Stimulated activated CD4-positive, alpha-beta T cell treated with anti-CD3 and anti-CD28 coated beads, TNF-alpha, amount 100 ng/mL, for 4 hours (primary cell): ENCODE measurements around the gene STX1B.

ENCODE experiments used
- DNase-seq, 3 experiments: peaks; one replicate each; pipeline ENCODE4 v3.0.0-alpha.2; 2020; ENCODE audit warnings: low read depth in 3 of 3

STX1B gene

DNA sequence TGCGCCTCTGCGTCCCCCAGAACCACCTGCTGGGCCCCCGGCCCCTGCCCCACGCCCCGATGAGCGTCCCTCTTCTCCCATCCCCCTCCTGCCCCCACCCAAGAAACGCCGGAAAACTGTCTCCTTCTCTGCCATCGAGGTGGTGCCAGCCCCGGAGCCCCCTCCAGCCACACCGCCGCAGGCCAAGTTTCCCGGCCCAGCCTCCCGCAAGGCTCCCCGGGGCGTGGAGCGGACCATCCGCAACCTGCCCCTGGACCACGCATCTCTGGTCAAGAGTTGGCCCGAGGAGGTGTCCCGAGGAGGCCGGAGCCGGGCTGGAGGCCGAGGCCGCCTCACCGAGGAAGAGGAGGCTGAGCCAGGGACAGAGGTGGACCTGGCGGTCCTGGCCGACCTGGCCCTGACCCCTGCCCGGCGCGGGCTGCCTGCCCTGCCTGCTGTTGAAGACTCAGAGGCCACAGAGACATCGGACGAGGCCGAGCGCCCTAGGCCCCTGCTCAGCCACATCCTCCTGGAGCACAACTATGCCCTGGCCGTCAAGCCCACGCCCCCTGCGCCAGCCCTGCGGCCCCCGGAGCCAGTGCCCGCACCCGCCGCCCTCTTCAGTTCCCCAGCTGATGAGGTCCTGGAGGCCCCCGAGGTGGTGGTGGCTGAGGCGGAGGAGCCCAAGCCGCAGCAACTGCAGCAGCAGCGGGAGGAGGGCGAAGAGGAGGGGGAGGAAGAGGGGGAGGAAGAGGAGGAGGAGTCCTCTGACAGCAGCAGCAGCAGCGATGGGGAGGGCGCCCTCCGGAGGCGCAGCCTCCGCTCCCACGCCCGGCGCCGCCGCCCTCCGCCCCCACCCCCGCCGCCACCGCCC is 31.0 kb downstream of the STX1B start:
- no peak for DNase-seq

DNA sequence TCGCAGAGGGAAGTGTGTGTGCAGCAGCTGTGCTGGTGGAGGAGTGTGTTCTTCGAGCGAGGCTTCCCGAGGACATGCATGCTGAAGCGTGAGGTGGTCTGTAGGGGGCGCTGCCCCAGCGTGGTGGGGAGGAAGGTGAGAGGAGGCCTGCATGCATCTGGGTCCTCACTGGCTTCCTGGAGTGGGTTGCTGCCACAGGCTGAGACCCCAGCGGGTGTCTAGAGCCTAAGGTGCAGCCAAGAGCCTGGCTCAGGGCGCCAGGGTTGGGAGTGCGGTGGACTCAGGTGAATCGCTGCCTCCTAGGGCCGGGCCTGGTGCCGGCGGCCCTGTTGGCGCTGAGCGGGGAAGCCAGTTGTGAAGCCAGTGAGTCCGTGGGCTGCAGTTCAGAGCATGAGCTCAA is 32.9 kb downstream of the STX1B start:
- no peak for DNase-seq

DNA sequence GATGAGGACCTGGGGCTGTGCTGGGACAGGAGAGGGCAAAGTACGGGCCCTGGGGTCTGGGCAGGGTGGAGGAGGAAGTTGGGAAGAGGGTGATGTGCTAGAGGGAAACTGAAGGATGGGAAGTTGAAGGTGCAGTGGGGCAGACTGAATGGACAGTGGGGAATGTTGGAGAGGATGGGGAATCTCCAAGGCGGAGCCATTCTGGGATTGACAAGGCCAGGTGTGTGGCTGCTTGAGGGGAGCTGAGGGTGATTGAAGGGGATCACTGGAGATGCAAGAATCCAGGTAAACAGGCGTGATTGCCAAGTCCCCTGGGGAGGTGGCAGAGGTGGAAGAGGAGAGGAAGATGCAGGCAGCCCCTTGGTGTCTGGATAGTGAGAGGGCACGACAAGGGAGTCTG is 34.0 kb downstream of the STX1B start:
- DNase-seq: no peak

DNA sequence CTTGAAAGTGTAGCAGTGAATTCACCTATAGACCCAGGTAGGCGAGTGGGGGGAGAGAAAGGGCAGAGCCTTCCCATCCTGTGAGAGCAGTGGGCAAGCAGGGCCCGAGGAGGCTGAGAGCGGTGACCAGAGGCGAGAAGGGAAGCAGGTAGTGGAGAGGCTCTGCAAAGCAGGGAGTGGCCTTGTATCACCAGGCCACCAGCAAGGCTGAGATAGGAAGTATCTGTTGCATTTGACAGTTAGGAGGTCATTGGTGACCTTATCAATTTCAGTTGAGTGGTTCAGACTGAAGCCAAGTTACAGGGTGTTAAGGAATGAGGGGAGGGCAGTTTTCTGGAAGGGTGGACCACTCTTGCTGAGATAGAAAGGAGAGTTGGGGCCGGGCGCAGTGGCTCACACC is 36.1 kb downstream of the STX1B start:
- DNase-seq: no peak

DNA sequence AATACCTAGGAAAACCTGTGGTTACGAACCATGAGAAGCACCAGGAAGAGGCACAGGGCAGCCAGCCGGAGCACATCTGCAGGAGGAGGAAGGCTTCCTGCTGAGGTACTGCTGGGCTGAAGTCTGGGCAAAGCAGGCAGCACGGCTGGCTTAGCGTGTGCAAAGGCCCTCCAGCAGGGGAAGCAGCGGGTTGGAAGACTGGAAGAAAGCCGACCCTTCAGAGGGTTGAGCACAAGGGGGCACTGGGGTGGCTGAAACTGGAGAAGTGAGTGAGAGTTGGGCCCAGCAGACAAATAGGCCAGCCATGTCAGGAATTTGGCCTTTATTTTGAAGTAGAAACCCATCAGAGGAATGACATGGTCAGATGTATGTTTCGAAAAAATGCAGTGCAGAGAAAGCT is 37.6 kb downstream of the STX1B start:
- DNase-seq: no peak

DNA sequence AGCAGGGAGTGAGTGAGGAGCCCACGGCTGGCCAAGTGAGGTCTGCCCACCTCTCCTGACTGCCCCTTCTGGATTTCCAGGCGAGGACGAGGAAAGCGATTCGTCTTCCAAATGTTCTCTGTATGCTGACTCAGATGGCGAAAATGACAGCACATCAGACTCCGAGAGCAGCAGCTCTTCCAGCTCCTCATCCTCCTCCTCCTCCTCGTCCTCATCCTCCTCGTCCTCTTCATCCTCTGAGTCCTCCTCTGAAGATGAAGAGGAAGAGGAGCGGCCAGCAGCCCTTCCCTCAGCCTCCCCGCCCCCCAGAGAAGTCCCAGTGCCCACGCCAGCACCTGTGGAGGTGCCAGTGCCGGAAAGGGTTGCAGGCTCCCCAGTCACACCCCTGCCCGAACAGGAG is 39.1 kb downstream of the STX1B start:
- no peak for DNase-seq

DNA sequence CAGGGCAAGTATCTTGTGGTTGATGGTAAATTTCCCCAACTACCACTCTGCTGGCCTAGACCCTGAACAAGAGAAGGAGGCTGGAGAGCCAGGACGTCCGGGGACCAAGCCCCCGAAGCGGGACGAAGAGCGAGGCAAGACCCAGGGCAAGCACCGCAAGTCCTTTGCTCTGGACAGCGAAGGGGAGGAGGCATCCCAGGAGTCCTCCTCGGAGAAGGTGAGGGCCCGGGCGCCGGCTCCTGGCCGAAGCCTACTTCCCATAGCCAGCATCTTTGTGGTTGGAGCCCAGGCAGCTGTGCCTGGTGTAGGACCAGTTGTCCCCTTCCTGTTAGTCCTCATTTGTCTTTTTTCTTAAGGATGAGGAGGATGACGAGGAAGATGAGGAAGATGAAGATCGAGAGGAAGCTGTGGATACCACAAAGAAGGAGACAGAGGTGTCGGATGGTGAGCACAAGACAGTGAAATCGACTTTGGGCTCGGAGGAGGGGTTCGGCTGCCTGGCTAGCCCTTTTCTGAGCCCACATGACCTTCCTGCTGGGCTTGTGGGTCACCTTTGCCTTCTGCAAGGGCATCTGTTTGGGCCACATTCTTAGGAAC is 41.1 kb downstream of the STX1B start:
- no peak for DNase-seq

DNA sequence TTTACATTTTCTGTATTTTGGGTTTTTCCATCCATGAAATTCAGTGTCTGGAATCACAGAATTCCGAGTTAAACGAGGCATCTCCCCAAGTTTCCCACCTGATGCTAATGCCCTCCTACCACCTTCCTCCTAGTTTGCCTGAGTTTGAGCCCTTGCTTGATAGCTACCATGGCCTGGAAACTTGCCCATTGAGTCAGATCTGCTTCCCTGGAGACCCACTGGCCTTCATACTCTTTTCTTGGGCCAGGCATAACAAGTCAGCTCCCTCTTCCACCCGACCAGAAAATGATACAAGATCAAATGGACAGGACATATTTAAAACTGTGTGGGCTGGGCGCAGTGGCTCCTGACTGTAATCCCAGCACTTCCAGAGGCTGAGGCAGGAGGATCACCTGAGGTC is 42.6 kb downstream of the STX1B start:
- no peak for DNase-seq

DNA sequence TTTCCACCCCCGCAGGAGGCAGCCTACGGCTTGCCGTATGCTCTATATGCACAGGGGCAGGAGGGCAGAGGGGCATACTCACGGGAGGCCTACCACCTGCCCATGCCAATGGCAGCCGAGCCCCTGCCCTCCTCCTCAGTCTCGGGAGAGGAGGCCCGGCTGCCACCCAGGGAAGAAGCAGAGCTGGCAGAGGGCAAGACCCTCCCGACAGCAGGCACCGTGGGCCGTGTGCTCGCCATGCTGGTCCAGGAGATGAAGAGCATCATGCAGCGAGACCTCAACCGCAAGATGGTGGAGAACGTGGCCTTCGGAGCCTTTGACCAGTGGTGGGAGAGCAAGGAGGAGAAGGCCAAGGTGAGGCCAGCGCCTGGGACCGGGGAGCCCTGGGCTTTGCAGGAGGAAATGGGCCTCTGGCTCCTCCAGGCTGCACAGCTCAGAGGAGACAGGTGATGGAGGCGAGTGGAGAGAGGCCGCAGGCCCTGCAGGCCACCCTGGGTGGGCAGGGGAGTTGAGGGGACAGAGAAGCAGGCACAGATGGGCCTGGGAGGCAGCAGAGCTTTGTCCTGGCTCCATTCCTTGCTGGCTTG is 44.3 kb downstream of the STX1B start:
- DNase-seq: no peak

DNA sequence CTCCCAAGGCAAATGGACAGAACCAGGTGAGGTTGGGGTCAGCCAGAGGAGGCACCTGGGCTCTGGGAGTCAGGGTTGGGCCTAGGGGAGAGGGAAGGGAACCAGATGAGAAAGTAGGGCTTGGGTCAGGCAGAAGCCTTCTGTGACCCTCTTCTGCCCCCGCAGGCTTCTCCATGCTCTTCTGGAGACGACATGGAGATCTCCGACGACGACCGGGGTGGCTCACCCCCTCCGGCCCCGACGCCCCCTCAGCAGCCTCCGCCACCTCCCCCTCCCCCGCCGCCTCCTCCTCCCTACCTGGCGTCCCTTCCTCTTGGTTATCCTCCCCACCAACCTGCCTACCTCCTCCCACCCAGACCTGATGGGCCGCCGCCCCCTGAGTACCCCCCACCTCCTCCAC is 45.0 kb downstream of the STX1B start:
- no peak for DNase-seq

DNA sequence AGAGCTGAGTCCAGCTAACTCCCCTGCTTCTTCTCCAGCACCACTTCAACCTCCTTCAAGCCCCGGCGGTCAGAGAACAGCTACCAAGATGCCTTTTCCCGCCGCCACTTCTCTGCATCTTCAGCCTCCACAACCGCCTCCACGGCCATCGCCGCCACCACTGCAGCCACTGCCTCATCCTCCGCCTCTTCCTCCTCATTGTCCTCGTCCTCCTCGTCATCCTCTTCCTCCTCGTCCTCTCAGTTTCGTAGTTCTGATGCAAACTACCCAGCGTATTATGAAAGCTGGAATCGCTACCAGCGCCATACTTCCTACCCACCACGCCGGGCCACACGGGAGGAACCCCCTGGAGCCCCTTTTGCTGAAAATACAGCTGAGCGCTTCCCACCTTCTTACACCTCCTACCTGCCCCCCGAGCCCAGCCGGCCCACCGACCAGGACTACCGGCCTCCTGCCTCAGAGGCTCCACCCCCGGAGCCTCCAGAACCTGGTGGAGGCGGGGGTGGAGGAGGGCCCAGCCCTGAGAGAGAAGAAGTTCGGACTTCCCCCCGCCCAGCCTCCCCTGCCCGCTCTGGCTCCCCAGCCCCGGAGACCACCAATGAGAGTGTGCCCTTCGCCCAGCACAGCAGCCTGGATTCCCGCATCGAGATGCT is 45.7 kb downstream of the STX1B start:
- DNase-seq: no peak

DNA sequence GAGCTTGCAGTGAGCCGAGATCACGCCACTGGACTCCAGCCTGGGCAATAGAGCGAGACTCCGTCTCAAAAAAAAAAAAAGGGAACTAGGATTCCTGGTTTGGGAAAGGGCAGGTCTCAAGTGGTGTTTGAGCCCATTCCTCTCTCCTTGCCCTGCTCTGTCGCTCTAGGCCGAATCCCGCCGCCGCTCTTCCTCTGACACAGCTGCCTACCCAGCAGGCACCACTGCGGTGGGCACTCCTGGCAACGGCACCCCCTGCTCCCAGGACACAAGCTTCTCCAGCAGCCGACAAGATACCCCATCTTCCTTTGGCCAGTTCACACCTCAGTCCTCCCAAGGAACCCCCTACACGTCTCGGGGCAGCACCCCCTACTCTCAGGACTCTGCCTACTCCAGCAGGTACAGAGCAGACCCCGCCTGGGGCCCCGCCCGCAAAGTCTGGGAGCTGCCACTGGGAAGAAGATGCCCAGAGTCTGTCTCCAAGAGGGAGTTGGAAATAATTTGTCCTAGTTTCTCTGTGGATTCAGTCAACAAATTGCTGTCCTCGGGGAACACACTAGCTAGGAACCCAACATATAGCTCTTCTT is 46.4 kb downstream of the STX1B start:
- DNase-seq: no peak

DNA sequence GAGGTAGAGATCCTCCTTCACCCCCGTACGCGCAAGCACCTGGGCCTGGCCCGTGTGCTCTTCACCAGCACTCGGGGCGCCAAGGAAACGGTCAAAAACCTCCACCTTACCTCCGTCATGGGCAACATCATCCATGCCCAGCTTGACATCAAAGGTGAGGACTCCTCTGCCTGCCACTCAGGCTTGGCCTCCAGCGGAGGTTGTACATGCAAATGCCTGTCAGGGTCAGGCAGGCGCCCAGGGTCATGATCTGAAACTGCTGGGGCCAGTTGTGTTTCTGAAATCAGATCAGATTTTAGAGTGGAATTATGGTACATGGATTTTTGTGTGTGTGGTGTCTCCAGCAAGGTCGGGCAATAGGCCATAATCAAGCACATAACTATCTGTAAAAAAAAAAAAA is 49.1 kb downstream of the STX1B start:
- DNase-seq: no peak

DNA sequence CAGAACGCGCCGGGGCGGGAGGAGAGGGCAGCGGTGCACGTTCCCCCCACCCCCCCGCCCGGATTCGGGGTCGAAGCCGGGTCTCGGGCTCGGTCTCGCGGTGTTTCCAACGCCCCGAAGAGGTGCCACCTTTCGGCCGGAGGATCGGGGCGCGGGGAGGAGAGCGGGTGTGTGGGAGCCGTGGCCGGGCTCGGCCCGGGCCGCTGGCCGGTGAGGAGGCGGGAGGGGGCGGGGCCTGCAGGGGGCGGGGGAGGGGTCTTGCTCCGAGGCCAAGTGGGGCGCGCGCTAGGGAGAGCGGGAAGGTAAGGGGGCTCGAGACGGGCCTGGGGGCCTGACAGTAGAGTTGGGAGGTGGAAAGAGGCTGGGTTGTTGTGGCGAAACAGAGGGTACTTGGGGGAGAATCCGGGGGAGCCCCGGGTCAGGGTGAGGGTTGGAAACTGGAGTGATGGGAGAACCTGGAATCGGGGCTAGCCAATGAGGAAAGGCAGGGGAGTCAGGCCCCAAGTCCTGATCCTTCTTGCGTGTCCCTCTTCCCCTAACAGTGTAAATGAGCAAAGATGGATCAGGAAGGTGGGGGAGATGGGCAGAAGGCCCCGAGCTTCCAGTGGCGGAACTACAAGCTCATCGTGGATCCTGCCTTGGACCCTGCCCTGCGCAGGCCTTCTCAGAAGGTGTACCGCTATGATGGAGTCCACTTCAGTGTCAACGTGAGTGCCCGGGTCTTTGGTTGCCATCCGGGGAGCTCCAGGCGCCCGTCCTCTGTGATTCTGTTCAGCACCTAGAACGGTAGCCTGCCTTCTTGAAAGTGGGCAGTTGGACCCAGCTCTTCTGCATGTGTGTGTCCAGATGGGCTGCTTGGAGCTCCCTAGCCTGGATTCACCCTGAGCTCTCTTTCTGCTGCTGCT is 52.0 kb downstream of the STX1B start:
- peak in 1 of 3 experiments; percentile 13 for DNase-seq

DNA sequence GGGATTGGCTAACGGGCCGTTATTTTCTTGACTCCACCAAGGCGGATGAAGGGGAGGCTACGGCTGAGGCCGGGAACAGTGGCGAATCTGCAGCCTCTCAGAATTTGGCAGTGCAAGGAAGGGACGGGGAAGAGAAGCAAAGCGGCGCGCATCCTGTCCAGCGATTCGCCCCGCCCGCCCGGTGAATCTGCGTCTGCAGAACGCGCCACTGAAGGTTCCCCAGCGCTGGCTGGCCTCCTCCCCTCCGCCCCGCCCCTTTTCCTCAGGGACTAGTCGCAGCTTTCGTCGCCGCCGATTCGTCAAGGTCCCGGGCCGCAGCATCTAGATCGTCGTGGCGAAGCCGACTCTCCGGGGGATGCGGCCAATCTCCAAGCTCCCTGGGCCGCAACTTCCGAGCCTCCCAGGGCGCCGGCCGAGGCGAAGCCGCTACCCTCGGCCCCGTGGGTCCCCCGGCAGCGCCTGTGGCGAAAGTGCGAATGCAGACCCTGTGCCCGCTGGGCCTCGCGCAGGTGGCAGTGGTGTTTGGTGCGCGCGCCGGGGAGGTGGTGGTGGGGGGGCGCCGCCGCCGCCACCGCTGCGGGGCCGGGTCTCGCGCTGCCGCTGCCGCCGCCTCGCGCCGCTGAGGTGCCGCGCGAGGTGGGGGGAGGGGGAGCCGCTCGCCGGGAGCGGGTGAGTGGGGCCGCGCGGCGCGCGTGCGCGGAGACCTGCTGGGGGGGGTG is 52.8 kb downstream of the STX1B start, which contains the start of gene SETD1A:
SETD1A (plus strand) TSS at position 299 of the 719 bp plus-strand sequence. CDS start 978 bp downstream, outside the sequence.
- peak; percentile 85 to 95 (median 94) for DNase-seq

DNA sequence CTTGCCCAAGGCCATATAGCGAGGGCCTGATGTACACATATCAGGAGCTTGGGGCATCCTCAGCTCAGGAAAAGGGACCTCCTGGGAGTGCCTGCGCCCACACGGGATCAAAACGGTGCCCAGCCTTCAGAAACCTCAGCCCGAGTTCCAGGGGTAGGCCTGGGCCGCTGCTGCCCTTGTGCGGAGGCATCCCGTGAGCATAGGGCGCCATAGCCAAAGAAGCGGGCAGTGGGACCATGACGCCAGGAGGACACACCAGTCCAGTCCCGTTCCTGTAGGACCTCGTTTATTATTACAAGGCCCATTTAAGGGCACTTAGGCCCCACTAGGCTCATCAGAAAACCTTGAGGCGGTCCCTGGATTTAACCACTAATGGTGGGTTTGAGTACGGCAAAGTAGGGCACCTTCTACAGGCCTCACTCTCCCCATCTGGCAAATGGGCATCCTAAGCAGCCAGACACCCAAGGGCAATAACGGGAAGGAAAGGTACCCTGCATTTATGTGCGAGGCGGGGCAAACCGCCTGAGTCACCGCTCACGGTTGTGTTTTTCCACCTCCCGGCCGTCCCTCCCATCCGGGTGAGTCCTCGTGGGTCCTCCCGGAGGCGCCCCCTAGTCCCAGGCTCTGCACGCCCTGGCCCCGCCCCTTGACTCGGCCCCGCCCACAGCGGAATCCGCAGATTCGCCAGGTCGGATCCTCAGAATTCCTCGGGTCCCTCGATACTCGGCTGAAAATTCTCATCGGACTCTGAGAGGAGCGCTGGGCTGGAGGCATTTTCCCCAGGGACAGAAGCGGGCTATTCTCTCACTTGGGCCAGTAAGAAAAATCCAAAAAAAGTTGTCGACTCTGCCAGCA is 53.6 kb downstream of the STX1B start:
- peak; percentile 85 to 90 (median 88) for DNase-seq

DNA sequence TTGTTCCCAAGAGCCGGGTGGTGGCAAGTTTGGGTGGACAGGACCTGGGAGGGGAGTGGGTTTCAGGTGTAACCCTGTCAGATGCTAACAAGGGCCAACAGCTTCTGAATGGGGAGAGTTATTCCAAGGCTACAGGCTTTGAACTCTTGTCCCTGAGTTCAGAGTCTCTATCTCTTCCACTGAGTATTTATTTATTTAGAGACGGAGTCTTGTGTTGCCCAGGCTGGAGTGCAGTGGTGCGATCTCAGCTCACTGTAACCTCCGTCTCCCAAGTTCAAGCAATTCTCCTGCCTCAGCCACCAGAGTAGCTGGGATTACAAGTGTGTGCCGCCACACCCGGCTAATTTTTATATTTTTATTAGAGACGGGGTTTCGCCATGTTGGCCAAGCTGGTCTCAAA is 55.4 kb downstream of the STX1B start:
- DNase-seq: no peak

DNA sequence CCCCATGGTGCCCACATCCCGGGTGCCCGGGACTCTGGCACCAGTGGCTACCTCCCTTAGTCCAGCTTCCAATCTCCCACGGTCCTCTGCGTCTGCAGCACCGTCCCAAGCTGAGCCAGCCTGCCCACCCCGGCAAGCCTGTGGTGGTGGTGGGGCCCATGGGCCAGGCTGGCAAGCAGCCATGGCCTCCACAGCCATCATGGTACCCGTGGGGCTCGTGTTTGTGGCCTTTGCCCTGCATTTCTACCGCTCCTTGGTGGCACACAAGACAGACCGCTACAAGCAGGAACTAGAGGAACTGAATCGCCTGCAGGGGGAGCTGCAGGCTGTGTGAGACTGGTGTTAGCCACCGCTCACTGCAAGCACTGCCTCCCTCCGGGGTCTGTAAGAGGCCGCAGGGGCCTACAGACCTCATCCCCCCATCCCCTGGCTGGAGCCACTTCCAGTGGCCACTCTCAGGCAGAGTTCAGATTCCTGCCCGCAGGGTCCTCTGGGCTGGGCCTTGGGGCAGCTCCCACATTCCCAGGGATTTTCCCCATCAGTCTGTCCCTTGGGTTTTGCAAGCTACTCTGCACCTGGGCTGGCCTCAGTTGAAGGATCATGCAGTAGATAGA is 56.8 kb downstream of the STX1B start:
- peak in 1 of 3 experiments; percentile 28 for DNase-seq

DNA sequence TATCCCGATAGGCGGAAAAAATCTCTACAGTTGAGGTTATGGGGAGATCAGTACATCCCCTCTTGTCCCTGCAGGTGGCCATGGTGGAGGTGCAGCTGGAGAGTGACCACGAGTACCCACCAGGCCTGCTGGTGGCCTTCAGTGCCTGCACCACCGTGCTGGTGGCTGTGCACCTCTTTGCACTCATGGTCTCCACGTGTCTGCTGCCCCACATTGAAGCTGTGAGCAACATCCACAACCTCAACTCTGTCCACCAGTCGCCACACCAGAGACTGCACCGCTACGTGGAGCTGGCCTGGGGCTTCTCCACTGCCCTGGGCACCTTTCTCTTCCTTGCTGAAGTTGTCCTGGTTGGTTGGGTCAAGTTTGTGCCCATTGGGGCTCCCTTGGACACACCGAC is 57.3 kb downstream of the STX1B start:
- no peak for DNase-seq
